CD1c-positive myeloid dendritic cell (primary cell): ENCODE measurements around the gene PITPNM1.
"Not testable (repeated sequence)": the region's sequence is repeated elsewhere in the genome, so short reads cannot be mapped to it uniquely, and the experiment has no call there.

Experiments used
- DNase-seq: peaks from one replicate; pipeline ENCODE4 v3.0.0-alpha.2; 2016; ENCODE audit errors: extremely low spot score

PITPNM1 gene

DNA sequence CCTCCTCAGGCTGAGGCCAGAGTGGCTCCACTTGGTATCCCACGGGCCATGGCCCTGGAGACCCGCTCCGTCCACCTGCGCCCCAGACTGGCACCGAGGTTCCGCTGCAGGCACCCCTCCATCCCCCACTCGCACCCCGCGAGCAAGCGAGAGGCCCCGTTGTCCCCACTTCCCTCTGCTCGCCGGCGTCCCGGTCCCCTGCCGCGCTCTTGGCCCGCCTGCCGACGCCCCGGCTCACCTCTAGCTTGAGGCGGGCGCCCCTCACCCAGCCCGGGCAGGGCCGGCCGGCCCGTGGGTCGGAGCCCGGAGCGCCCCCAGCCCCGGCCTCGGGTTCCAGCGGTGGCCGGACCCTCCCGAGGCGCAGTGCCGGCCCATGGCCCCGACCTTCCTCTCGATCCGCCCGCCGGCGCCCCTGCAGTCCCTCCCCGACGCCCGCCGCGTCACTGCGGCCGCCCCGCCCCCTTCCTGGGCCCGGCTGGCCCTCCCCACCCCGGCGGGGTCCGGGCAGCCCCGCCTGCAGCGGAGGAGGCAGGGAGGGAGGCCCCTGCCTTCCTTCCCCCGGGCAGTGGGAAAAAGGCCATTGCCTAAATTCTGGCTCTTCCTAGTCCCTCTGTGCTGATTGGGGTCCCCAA, at the start of gene PITPNM1:
TSS of gene PITPNM1 (minus strand) at position 414 of the 632 bp plus-strand sequence. CDS start 1,183 bp downstream, outside the sequence.
- peak; percentile 76 for DNase-seq

DNA sequence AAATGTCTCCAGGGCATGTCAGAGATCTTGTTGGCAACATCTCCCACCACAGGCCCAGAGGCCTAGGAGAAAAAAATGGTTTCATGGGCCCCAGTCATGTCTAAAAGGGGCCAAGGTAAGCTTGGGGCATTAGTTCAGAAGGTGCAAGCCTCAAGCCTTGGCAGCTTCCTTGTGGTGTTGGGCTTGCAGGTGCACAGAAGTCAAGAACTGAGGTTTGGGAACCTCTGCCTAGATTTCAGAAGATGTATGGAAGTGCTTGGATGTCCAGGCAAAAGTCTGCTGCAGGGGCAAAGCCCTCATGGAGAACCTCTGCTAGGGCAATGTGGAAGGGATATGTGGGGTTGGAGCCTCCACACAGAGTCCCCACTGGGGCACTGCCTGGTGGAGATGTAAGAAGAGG, 46.5 kb upstream of the PITPNM1 start:
- DNase-seq, result not testable (repeated sequence)

- DNase-seq, result no peak
These were observed 46.0 kb upstream of the PITPNM1 start for GRCh38 chr11:67551127-67551526.

DNA sequence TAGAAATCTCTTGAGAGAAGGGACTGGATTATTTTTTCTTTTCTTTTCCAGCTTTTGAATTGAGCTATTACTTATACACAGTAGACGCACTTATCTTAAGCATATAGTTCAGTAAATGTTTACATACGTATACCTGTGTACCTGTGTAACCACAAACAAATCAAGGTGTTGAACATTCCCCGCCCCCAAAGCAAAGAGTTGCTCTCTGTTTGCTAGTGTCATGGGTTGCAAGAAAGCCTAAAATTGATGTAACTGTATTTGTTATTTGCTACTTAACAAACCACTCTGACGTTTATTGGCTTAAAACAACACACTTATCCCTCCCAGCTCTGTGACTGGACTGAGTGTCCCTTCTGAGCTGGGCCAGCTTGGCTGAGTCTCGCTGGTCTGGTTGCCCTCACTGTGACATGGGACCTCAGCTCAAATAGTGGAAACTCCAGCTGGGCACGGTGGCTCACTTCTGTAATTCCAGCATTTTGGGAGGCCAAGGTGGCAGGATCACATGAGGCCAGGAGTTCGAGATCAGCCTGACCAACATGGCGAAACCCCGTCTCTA, 43.5 kb upstream of the PITPNM1 start:
- DNase-seq, result no peak

GRCh38 chr11:67548112-67548511, 42.9 kb upstream of the PITPNM1 start:
- DNase-seq, result not testable (repeated sequence)

DNA sequence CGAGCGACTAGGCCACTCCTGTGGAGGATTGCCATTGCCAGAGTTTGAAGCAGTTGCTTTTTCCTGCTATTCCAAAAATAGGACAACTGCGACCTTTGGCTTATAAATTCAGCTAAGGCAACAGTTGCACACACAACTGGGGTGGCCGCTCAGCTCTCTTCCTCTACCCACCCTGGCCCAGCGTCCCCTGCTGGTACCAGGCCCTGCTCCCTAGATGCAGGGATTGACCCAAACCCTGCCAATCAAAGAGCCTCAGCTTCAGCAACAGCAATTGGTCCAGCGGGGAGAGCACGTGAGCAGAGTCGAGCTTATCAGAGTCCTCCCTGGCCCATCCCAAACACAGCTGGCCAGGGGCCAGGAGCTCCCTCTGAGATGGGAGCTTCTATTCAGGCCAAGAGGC, 40.1 kb upstream of the PITPNM1 start:
- no peak for DNase-seq

GRCh38 chr11:67544616-67545242, 39.6 kb upstream of the PITPNM1 start:
- no peak for DNase-seq

DNA sequence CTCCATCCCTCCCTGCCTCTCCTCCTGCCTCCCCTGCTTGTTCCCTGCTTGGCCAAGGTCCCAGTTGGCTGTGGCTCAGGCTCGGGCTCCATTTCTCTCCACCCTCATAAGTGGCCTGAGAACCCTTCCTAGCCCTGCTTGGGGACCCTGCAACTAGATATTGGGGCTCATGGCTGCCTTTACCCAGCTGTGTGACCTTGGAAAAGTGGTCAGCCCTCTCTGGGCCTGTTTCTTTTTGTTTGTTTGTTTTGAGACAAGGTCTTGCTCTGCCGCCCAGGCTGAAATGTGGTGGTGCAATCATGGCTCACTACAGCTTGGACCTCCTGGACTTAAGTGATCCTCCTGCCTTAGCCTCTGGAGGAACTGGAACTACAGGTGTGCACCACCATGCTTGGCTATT, 38.4 kb upstream of the PITPNM1 start:
- DNase-seq, result no peak

- DNase-seq, result no peak
These were observed 37.8 kb upstream of the PITPNM1 start for GRCh38 chr11:67542971-67543370.

DNA sequence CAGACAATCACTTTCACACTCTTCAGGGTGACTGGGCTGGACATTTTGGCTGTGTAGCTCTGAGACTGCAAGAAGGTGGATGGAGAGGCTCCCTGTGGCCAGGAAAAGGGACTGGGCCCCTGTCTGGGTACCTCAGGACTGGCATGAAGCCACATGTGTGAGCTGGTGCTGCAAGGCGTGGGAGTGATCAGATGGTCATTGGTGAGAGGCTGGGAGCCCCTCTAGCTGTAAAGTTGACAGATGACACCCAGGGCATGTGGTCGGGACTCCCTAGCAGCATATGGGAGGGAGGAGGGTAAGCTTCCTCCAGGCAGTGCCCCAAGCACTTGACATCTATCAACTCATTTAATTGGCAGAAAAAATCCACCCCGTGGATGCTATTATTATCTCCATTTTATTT, 37.0 kb upstream of the PITPNM1 start:
- DNase-seq, result no peak

DNA sequence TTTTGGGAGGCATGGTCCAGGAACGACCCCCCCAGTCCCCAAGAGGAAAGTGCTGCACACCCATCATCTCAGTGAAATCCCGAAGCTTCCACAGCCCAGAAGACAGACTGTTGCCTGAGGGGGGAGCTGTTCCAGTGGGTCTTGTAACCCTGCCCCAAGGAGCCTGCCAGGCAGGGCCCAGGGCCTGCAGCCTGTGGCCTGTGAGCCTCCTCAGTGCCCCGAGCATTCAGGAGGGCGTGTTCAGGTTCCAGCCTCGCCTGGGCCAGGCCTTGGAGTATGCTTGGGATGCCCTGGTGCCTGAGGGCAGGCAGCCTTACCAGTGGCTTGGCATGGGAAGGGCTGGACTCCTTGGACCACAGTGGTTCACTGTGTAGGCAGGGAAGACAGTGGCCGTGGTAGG, 36.0 kb upstream of the PITPNM1 start:
- no peak for DNase-seq

DNA sequence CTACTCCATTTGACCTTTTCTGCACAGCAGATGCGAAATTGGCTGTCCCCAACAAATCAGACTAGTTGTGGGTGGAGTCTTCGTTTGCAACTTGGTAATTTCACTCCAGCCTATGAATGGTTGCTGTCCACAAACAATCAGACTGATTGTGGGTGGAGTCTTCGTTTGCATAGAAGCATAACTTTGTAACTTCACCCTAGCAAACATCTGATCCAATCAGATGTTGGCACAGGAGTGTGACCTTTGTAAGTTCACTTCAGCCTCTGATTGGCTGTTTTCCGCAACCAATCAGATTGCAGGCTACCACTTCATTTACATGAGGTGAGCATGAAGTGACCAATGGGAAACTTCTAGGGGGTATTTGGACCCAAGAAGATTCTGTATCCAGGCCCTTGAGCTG, 34.4 kb upstream of the PITPNM1 start:
- no peak for DNase-seq

DNA sequence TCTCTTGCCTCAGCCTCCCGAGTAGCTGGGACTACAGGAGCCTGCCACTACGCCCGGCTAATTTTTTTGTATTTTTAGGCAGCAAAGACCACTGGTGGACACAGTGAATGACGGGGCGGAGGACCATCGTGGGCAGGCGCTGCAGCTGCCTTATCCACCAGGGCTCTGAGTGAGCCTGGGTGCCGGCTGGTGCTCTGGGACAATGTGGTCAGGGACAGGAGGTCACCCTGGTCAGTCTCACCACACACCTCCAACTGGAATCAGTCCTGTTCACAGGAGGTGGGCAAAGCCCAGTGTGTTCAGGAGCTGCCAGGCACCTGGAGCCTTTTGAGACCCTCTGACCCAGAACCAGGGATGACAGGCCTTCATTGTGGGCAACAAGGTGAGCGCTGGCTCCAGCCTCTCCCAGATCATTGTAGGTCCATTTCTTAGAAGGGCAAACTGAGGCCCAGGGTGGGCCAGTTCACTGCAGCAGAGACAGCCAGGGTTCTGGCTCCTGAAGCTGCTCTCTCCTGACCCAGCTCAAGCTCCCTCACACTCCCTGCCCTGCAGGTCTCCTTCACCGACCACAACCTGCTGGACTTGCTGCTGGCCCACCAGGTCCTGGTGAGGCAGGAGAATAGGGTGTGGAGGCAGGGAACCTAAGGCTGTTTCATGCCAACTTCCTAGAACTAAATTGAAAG, 33.8 kb upstream of the PITPNM1 start:
- no peak for DNase-seq

GRCh38 chr11:67538306-67538705, 33.1 kb upstream of the PITPNM1 start:
- DNase-seq, result no peak

GRCh38 chr11:67535561-67535960, 30.4 kb upstream of the PITPNM1 start:
- DNase-seq, result no peak

DNA sequence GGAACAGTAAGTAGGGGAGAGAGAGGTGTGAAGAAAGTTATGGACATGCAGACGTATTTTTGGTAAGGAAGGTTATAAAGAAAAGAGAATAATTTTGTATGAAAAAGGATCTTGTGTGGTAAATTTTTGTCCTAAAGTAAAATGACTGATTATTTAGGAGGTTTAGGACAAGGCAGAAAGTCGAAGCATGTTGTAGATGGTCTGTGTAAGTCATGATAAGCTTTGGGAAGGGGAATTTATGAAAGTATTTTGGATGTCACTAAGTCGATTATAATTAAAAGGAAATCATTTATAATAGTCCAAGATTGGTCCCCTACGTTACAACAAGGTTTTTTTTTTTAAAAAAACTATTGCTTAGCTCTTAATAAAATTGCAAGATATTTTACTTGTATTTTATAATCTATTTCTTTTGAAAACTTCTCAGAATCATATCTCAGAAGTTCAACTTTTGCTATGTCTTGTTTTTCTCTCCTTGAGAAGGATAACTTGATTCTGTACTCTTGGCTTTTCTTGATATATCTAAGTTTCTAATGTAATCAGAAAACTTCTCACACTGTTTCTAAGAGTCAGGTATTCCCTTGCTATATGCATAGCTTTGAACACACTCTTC, 29.0 kb upstream of the PITPNM1 start:
- DNase-seq, result no peak

DNA sequence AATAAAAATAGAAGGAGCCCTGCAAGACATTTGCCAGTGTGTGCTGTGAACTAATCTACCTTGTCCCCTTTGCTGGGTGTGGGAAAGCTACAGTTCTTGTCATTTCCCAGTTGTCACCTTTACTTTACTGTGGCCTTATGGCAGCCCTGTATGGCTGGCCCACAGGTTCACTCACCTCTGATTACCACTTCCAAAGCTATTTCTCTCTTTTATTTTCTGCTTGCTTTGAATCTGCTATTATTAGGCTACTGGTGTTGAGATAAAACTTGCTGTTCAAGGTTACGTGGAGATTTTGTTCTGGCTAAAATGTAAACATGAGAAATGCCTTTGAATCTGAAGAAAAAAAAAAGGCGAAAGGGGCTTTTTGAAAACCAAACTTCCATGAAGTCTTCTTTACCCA, 27.7 kb upstream of the PITPNM1 start:
- no peak for DNase-seq

- no peak for DNase-seq
These were observed 25.1 kb upstream of the PITPNM1 start for GRCh38 chr11:67530282-67530592.

DNA sequence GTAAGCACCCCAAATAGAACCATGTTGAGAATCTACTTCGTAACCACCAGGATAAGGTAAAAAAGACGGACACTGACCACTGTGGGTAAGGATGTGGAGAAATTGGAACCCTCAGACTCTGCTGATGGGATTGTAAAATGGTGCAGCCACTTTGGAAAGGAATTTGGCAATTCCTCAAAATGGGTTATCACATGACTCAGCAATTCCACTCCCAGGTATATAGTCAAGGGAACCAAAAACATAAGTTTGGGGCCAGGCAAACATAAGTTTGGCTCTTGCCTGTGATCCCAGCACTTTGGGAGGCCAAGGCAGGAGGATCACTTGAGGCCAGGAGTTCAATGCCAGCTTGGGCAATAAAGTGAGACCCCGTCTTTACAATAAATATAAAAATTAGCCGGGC, 23.2 kb upstream of the PITPNM1 start:
- no peak for DNase-seq

- no peak for DNase-seq
These were observed 20.3 kb upstream of the PITPNM1 start for GRCh38 chr11:67525275-67525976.

DNA sequence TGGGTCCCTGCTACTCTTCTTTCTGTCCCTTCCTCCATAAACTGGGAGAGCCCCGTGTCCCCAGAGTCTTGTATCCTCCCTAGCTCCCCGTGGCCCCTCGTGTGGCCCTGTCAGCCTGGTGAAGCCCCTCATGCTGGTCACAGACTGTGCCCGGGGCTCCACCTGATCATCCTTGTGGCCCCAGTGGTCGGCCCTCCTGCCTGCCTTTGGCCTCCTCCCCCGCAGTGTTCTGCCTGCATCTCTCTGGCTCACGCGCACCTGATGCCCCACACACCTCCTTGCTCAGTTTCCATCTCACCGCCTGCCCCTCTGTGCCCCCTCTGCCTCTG, 19.3 kb upstream of the PITPNM1 start:
- DNase-seq, result no peak
